ENCODE data around the gene POP4. TPM values are rescaled to one million over a fixed set of nuclear protein-coding genes. Genes with fewer than 3 reads are reported as not detected.
"Not testable (repeated sequence)": the region's sequence is repeated elsewhere in the genome, so short reads cannot be mapped to it uniquely, and the experiment has no call there.

POP4 gene, protein sequence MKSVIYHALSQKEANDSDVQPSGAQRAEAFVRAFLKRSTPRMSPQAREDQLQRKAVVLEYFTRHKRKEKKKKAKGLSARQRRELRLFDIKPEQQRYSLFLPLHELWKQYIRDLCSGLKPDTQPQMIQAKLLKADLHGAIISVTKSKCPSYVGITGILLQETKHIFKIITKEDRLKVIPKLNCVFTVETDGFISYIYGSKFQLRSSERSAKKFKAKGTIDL
- 10 to 100 TPM; 29.3 to 59.6 (median 53.8) TPM for total RNA-seq

DNA sequence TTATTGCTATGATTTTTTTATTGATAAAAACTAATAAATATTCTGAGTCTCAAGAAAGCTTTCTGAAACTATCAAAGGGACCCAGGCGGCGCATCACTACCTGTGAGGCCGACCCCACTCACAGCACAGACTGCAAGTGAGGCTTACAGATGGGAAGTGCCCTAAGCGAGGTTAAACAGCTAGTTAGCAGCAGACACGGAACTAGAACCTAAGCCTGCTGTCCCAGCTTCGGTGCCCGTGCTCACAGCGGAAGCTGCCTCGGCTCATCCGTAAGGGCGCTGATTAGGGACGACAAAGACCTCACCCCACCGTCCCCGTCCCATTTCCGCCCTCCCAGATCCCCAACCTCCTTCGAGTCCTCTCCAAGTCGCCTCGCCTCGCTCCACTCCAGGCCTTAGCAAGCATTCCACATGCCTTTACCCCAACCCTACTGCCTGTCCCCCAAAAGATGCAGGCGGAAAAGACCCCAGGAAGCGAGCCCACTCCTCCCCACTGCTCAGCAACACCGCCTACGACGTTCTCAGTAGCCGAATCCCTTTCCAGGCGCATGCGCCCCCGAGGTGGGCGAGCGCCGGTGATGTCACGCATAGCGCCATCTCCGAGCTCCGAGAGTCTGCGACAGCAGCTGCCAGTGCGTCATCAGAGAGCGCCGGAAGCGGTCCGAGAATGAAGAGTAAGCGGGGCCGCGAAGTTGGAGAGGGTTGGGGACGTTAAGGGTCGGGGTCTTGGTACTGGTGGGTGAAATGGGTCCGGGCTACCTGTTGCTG, at the start of gene POP4:
TSS of gene POP4 (plus strand) at position 631 of the 767 bp plus-strand sequence. CDS start at position 667, 36 bp downstream.
- Histone ChIP-seq H3K27ac (peak within 1 kb of the TSS; percentile 93 to 98 (median 94)), H3K4me1 (peaks cover 12 to 26% (median 13%) of the 10 kb centered on the region in 4 donors), H3K27me3 (no peaks in the 10 kb centered on the region), H3K36me3 (peaks cover 0 to 20% (median 16%) of the 10 kb centered on the region in 4 donors), H3K4me3 (peak within 1 kb of the TSS; percentile 64 to 96 (median 86)), H3K9me3 (no peaks in the 10 kb centered on the region)
- peak; percentile 95 to 97 for ATAC-seq (ENCODE audit: low FRiP score in 2 of 2)
- DNase-seq = peak; percentile 96 to 97
- 0% methylated on average over 37 to 46 of the region's 47 CpGs for WGBS, 2 donors
- TF ChIP-seq EP300 (IDR thresholded peaks at IDR 0.05) (peak in 1 of 4 donors; percentile 67), POLR2A (IDR thresholded peaks at IDR 0.05) (peak in 3 of 4 donors; percentile 94 to 99 (median 98)), POLR2AphosphoS5 (IDR thresholded peaks at IDR 0.05) (peak; percentile 98 to 99)
- TF ChIP-seq, protein P1, sequence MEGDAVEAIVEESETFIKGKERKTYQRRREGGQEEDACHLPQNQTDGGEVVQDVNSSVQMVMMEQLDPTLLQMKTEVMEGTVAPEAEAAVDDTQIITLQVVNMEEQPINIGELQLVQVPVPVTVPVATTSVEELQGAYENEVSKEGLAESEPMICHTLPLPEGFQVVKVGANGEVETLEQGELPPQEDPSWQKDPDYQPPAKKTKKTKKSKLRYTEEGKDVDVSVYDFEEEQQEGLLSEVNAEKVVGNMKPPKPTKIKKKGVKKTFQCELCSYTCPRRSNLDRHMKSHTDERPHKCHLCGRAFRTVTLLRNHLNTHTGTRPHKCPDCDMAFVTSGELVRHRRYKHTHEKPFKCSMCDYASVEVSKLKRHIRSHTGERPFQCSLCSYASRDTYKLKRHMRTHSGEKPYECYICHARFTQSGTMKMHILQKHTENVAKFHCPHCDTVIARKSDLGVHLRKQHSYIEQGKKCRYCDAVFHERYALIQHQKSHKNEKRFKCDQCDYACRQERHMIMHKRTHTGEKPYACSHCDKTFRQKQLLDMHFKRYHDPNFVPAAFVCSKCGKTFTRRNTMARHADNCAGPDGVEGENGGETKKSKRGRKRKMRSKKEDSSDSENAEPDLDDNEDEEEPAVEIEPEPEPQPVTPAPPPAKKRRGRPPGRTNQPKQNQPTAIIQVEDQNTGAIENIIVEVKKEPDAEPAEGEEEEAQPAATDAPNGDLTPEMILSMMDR (IDR thresholded peaks at IDR 0.05) = peak in 1 of 6 experiments; percentile 20

DNA sequence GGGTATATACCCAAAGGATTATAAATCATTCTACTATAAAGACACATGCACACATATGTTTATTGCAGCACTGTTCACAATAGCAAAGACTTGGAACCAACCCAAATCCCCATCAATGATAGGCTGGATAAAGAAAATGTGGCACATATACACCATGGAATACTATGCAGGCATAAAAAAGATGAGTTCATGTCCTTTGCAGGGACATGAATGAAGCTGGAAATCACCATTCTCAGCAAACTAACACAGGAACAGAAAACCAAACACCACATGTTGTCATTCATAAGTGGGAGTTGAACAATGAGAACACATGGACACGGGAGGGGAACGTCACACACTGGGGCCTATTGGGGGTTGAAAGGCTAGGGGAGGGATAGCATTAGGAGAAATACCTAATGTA, 47.0 kb upstream of the POP4 start:
- WGBS, 2 donors = 85 to 88% methylated on average over 2 of the region's 2 CpGs
- H3K27me3 ChIP-seq; ATAC-seq (ENCODE audit: low FRiP score in 2 of 2); H3K4me3 ChIP-seq; H3K27ac ChIP-seq; H3K36me3 ChIP-seq; H3K4me1 ChIP-seq; DNase-seq: not testable (repeated sequence)
- peaks cover 0 to 29% (median 14%) of the 10 kb centered on the region in 4 donors for H3K9me3 ChIP-seq

DNA sequence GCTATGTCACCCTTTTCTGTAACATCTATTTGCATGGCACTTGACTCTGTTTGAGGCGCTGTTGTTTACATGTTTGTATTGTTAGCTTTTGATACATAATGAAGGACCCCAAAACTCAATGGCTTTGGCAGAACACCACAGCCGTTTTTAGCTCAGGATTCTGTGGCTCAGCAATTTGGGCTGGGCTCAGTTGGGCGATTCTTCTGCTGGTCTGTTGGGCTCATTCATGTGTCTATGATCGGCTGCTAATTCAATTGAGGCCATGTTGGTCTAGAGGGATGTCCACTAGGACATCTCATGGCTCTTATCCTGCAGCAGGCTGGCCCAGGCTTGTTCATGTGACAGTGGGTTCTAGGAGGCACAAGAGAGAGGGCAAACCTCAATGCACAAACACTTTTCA, 46.3 kb upstream of the POP4 start:
- TF ChIP-seq POLR2AphosphoS5 (IDR thresholded peaks at IDR 0.05) (no peak), POLR2A (IDR thresholded peaks at IDR 0.05) (no peak), EP300 (IDR thresholded peaks at IDR 0.05) (no peak)
- TF ChIP-seq, protein P1 (IDR thresholded peaks at IDR 0.05) = no peak
- no peaks in the 10 kb centered on the region for H3K27me3 ChIP-seq
- H3K4me3 ChIP-seq = no peak overlapping the region
- DNase-seq (no peak), ATAC-seq (ENCODE audit: low FRiP score in 2 of 2) (no peak)
- WGBS, 2 donors = 82 to 97% methylated on average over 3 to 4 of the region's 4 CpGs
- peaks cover 0 to 23% (median 14%) of the 10 kb centered on the region in 4 donors for H3K9me3 ChIP-seq
- H3K36me3 ChIP-seq = no peaks in the 10 kb centered on the region
- H3K27ac ChIP-seq = no peak overlapping the region
- no peaks in the 10 kb centered on the region for H3K4me1 ChIP-seq

DNA sequence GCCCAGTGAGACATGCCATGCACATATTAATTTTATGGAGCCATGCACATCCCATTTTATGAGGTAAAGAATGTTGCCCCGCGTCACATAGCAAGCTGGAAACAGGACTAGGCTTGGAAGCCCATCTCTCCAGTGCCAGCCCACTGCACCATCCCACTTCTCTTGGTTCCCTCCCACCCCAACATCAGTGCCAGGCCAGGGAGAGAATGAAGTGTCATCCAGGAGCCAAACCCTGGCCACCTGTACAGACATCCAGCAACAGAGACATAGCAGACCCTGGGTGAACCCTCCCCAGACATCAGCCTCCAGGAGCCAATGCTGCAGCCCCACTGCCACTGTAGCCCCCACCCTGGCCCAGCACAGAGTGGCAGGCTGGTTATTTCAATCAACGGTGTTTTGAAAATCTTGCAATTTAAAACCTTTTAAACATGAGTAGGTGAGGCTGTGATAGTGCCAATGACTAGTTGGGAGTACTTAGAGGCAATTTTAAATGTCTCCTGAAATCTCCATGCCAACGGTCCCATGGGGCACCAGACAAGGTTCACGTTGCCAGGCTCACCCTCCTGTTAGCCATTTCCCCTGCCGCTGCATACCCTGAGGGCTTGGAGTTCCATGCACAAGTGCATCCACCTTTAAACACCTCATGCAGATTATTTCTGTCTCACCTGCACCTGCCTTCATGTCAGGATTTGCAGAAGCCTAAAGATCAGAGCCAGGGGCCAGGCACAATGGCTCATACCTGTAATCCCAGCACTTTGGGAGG, 45.6 kb upstream of the POP4 start:
- ATAC-seq (ENCODE audit: low FRiP score in 2 of 2) = no peak
- TF ChIP-seq POLR2A (IDR thresholded peaks at IDR 0.05) (no peak), EP300 (IDR thresholded peaks at IDR 0.05) (no peak), POLR2AphosphoS5 (IDR thresholded peaks at IDR 0.05) (no peak)
- TF ChIP-seq, protein P1 (IDR thresholded peaks at IDR 0.05) = no peak
- no peak for DNase-seq
- H3K27me3 ChIP-seq = no peaks in the 10 kb centered on the region
- WGBS, 2 donors = 86 to 89% methylated on average over 6 of the region's 6 CpGs
- no peak overlapping the region for H3K27ac ChIP-seq
- no peaks in the 10 kb centered on the region for H3K36me3 ChIP-seq
- no peak overlapping the region for H3K4me3 ChIP-seq
- H3K9me3 ChIP-seq = peaks cover 0 to 23% (median 14%) of the 10 kb centered on the region in 4 donors
- no peaks in the 10 kb centered on the region for H3K4me1 ChIP-seq

DNA sequence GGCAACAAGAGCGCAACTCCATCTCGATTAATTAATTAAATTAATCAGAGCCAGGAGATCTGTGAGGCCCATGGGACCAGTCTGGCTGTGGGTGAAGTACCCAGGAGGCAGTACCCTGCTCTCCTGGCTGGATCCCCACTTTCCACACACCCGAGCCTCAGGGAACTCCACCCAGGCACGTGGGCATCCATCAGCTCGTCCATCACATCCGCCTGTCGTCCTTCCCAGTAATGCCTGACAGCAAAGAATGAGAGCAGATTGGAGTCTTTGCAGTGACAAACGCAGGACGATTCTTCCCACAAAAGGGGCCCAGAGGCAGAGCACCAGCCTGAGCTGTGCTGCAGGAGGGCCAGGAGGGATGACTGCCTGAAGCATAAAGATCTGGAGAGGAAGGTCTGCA, 44.5 kb upstream of the POP4 start:
- TF ChIP-seq POLR2A (IDR thresholded peaks at IDR 0.05) (no peak), EP300 (IDR thresholded peaks at IDR 0.05) (no peak), POLR2AphosphoS5 (IDR thresholded peaks at IDR 0.05) (no peak)
- TF ChIP-seq, protein P1 (IDR thresholded peaks at IDR 0.05) = no peak

More for the DNA sequence above, 44.5 kb upstream of the POP4 start:
- DNase-seq (no peak), ATAC-seq (ENCODE audit: low FRiP score in 2 of 2) (no peak)
- no peak overlapping the region for H3K4me3 ChIP-seq
- H3K36me3 ChIP-seq = no peaks in the 10 kb centered on the region
- no peaks in the 10 kb centered on the region for H3K4me1 ChIP-seq
- no peaks in the 10 kb centered on the region for H3K27me3 ChIP-seq
- WGBS, 2 donors = 71 to 73% methylated on average over 9 of the region's 9 CpGs
- H3K9me3 ChIP-seq = peaks cover 0 to 23% (median 14%) of the 10 kb centered on the region in 4 donors
- H3K27ac ChIP-seq = no peak overlapping the region

Data from upper lobe of left lung (tissue), 6 donors.